GM18858 (cell line): Measurements from ENCODE around the gene RAD23B.

Experiments used
- ATAC-seq: cut with Tn5 transposase; IDR thresholded peaks from one replicate; pipeline ENCODE4 v1.9.1; 2021; ENCODE audit not compliant: unreplicated experiment

RAD23B gene

DNA sequence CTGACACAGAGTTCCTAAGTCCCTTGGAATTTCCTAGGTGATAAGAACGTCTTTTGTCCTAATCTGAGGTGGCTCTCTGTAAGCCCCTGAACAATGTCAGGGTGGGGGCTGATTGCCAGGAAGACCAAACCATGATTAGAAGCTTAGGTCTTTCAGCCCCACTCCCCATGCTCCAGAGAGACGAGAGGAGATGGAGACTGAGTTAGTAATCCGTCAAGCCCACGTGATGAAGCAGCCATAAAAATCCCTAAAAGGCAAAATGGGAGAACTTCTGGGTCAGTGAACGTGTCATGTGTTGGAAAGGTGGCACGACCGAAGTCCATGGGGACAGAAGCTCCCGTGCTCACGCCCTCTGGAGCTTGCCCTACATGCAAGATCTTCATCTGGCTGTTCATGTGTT is 85.6 kb downstream of the RAD23B start:
- no peak for ATAC-seq

DNA sequence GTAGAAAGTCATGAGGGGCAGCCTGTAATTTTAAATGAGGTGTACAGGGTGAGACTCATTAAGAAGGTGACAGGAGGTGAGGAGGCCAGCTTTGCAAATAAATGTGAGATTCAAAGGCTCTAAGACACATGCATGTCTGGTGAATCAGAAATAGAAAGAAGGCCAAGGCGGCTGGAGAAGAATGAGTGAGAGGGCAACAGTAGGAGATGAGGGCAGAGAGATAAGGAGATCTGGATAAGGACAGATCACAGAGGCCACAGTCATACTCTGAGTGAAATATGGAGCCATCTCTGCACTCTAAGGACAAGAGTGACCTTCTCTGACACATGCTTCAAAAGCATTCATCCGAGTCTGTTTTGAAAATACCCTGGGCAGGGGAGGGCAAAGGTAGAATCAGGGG is 90.7 kb downstream of the RAD23B start:
- no peak for ATAC-seq

- no peak for ATAC-seq
Observed at GRCh38 chr9:107375001-107375400, 91.9 kb downstream of the RAD23B start.

DNA sequence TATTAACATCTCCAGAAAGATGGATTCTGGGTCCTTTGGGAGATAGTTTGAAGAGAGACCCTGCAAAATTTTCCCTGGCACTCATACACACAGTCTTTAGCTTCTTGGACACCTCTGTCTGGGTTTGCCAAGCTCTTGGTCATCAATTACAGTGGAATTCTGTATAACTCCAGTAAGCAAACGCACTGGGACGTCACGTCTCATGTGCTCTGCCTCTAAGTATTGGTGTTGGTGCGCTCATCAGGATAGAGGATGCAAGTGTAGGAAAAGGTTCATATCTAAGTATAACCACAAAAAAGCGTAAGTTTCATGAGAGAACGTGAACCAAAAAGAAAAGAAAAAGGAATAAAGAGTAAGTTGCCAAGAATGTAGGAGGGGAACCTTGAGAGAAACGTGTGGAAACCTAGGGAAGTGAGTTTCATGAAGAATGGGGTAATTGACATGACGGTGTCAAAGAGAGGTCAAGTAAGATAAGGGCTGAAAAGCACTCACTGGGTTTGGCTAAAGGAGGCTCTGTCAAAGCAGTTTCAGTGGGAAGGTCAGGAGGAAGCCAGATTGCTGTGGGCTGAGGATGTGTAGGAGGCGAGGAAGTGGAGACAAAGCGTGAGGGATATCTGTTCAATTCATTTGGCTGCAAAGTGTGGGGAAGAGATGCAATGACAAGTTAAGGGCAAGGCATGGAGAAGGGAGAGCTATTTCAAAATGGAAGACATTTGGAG is 92.7 kb downstream of the RAD23B start:
- ATAC-seq, result no peak

GRCh38 chr9:107378006-107378405 is 94.9 kb downstream of the RAD23B start:
- no peak for ATAC-seq
